Right cardiac atrium (tissue), 5 donors: ENCODE results near the gene WTAP. TPM values are rescaled to one million over a fixed set of nuclear protein-coding genes. Genes with fewer than 3 reads are reported as not detected.
"Not testable (repeated sequence)": the region's sequence is repeated elsewhere in the genome, so short reads cannot be mapped to it uniquely, and the experiment has no call there.

Source experiments
- ATAC-seq, 2 donors: fragments of 200-7000 bp; cut with Tn5 transposase; one replicate each; pipeline versions ENCODE4 v1.8.0 to v1.9.1; 2020; ENCODE audit warnings: moderate library complexity in 2 of 2, mild to moderate bottlenecking in 1 of 2
- DNase-seq, 3 donors: peaks; one replicate each; pipeline ENCODE4 v3.0.0-alpha.2; 2020
- H3K27ac ChIP-seq: one replicate; pipeline ENCODE4 v1.5.1; 2013; ENCODE audit warnings: mild to moderate bottlenecking, low read length, control low read depth, moderate library complexity
- H3K27me3 ChIP-seq: one replicate; pipeline ENCODE4 v1.6.1; 2013; ENCODE audit not compliant: control insufficient read depth, insufficient read depth
- H3K4me1 ChIP-seq: one replicate; pipeline ENCODE4 v1.6.1; 2013; ENCODE audit warnings: low read length; ENCODE audit not compliant: control insufficient read depth, insufficient read depth
- H3K4me3 ChIP-seq: one replicate; pipeline ENCODE4 v1.5.1; 2013; ENCODE audit warnings: low read length, control low read depth
- H3K9me3 ChIP-seq: one replicate; pipeline ENCODE4 v1.6.1; 2013; ENCODE audit warnings: low read length; ENCODE audit not compliant: control insufficient read depth
- WGBS: extraction: QIAGEN DNeasy Blood & Tissue Kit; methylation state at CpG from one replicate; pipeline ENCODE4 v1.1.7; 2013; 5-methylcytosine and 5-hydroxymethylcytosine counted together
- intact Hi-C, 4 donors: fragments of 100-400 bp; cut with DNase I; formaldehyde crosslinking; loops; one replicate each; pipeline versions ENCODE4 v1.11.0 to v1.14.0; 2022 to 2023
- polyA plus RNA-seq: library from polyadenylated mRNA; stranded (reverse); fragments of 200-250 nt; gene quantifications from one replicate; pipeline ENCODE4 v1.2.3, GENCODE V29; 2013
- total RNA-seq, 4 donors: library from RNA; stranded (reverse); fragmentation: NEBNext Ultra II Directional; extraction: Animal tissue kit (Norgen Biotek cat#: 25700); gene quantifications; one replicate each; pipeline ENCODE4 v1.2.1, GENCODE V29; 2021
- donor health status: healthy with polysubstance abuse.
- donor health status: DM: no; HTN: yes; CAD: no.
- donor health status: DM: no; HTN: no; CAD: no.
- donor health status: DM: no; HTN: yes; CAD: no; lungs with severe emphysema.
- donor health status: DM: yes; HTN: yes; CAD: no.

The WTAP gene
- total and polyA plus RNA-seq, 5 donors = 46.1 to 61.0 (median 56.1) TPM

GRCh38 chr6:159693894-159694545 lies 33.3 kb upstream of the WTAP start:
- Histone ChIP-seq H3K4me3 (peak overlapping the region; percentile 78), H3K9me3 (no peaks in the 10 kb centered on the region), H3K27me3 (no peaks in the 10 kb centered on the region), H3K4me1 (peaks cover under 1% of the 10 kb centered on the region), H3K27ac (peak overlapping the region; percentile 98)
- 29% methylated on average over 14 of the region's 14 CpGs for WGBS
- intact Hi-C loops = loop anchor here in 3 of 4 donors (5.0 to 10.0 kb wide), 4 partner anchors 33 to 251 kb away; partner anchors contain the start of genes WTAP (in 3 of the 3) and TCP1 (in 1 of the 3)
- ATAC-seq = peak; percentile 2 to 37
- DNase-seq = no peak

GRCh38 chr6:159695984-159696383 lies 31.3 kb upstream of the WTAP start:
- Histone ChIP-seq H3K4me3 (no peak overlapping the region), H3K27ac (no peak overlapping the region), H3K9me3 (no peaks in the 10 kb centered on the region), H3K4me1 (no peaks in the 10 kb centered on the region), H3K27me3 (no peaks in the 10 kb centered on the region)
- WGBS = 95% methylated on average over 2 of the region's 2 CpGs
- ATAC-seq = no peak
- intact Hi-C loops = loop anchor here in 1 of 4 donors (10.0 kb wide), 1 partner anchor 249 kb away; no protein-coding TSS in a partner anchor
- DNase-seq = no peak

- peak in 1 of 2 donors; percentile 20 for ATAC-seq
- intact Hi-C loops = no loop called here
- Histone ChIP-seq H3K4me3 (no peak overlapping the region), H3K27me3 (no peaks in the 10 kb centered on the region), H3K9me3 (no peaks in the 10 kb centered on the region), H3K27ac (peak overlapping the region; percentile 53), H3K4me1 (no peaks in the 10 kb centered on the region)
- 47% methylated on average over 1 of the region's 1 CpG for WGBS
- DNase-seq = no peak
Measured at GRCh38 chr6:159700970-159701369, 26.3 kb upstream of the WTAP start.

DNA sequence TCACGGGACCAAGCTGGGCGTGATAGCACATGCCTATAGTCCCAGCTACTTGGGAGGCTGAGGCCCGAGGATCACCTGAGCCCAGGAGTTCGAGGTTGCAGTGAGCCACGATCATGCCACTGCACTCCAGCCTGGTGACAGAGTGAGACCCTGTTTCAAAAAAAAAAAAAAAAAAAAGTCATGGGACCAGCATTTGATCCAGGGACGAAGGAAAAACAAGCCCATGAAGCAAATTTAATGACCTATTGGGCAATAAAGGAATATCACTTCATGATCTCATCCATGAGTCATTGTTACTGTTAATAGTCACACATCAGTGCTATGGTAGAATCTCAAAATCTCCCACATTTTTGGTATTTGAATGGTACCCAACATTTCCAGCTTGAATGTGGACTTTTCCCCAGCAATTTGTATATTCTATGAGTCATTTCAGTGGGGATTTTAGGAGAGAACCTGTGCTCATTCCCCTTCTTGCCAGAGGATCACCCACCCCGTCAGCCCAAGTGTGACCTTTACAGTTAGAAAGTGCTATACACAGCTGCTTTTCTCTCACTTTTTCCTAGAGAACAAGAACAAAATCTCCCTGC lies 25.8 kb upstream of the WTAP start:
- DNase-seq = no peak
- no peaks in the 10 kb centered on the region for H3K4me1 ChIP-seq
- no peak overlapping the region for H3K27ac ChIP-seq

GRCh38 chr6:159710603-159711002 lies 16.7 kb upstream of the WTAP start:
- 86% methylated on average over 4 of the region's 4 CpGs for WGBS
- H3K9me3 ChIP-seq, H3K27ac ChIP-seq, ATAC-seq, H3K4me1 ChIP-seq, H3K4me3 ChIP-seq, intact Hi-C loops, H3K27me3 ChIP-seq, DNase-seq: not testable (repeated sequence)

More for the DNA sequence above, 25.8 kb upstream of the WTAP start:
- intact Hi-C loops = no loop called here
- H3K27me3 ChIP-seq = no peaks in the 10 kb centered on the region
- no peak overlapping the region for H3K4me3 ChIP-seq
- WGBS = 80% methylated on average over 7 of the region's 7 CpGs
- ATAC-seq = peak; percentile 71 to 91
- H3K9me3 ChIP-seq = no peaks in the 10 kb centered on the region

- DNase-seq, ATAC-seq, intact Hi-C loops, H3K27ac ChIP-seq, H3K4me3 ChIP-seq, H3K27me3 ChIP-seq, H3K9me3 ChIP-seq: not testable (repeated sequence)
- peaks cover 14% of the 10 kb centered on the region for H3K4me1 ChIP-seq
- 92% methylated on average over 3 of the region's 3 CpGs for WGBS
Measured at GRCh38 chr6:159712389-159712788, 14.9 kb upstream of the WTAP start.

DNA sequence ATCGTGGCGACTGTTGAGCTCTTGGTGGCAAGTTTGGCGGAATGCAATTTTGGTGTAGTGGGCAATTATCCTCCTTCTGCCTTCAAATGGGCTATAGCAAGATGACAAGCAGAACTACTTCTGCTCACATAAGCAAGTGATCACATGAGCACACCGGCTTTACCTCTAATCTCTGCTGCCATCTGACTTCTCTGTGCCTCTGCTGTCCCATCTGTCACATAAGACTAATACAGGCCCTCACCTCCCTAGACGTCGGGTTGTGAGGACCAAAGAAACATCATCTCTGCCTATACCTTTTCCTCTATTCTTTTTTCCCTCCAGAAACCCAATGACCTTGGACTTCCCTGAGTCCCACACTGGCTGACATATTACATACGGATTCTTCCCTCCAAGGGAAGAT lies 13.3 kb upstream of the WTAP start:
- DNase-seq = no peak
- H3K27ac ChIP-seq = no peak overlapping the region
- no peaks in the 10 kb centered on the region for H3K27me3 ChIP-seq
- intact Hi-C loops = no loop called here
- H3K4me1 ChIP-seq = peaks cover 14% of the 10 kb centered on the region
- no peak for ATAC-seq
- H3K4me3 ChIP-seq = no peak overlapping the region
- 89% methylated on average over 7 of the region's 7 CpGs for WGBS
- H3K9me3 ChIP-seq = no peaks in the 10 kb centered on the region

DNA sequence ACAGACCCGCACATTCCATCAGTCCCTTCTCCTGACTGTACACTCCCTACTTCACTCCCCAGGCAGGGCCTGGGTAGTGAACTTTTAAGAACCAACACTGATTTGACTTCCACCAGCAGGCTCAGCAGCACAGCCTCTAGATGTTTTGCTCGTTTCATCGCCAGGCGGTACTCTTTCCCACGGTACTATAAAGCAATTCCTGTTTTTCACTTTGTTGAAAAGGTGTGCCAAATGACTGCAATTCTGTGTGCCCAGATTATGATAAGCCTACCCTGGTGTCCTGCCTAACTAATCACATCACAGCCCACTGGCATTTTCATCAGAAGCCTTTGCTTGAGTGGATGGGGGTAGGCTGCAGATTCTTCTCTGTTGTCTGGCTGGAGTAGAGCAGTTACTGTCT lies 12.9 kb upstream of the WTAP start:
- Histone ChIP-seq H3K27ac (peak overlapping the region; percentile 42), H3K27me3 (no peaks in the 10 kb centered on the region), H3K4me1 (peaks cover 14% of the 10 kb centered on the region), H3K4me3 (no peak overlapping the region), H3K9me3 (no peaks in the 10 kb centered on the region)
- 62% methylated on average over 5 of the region's 5 CpGs for WGBS
- intact Hi-C loops = no loop called here
- ATAC-seq (no peak), DNase-seq (no peak)

DNA sequence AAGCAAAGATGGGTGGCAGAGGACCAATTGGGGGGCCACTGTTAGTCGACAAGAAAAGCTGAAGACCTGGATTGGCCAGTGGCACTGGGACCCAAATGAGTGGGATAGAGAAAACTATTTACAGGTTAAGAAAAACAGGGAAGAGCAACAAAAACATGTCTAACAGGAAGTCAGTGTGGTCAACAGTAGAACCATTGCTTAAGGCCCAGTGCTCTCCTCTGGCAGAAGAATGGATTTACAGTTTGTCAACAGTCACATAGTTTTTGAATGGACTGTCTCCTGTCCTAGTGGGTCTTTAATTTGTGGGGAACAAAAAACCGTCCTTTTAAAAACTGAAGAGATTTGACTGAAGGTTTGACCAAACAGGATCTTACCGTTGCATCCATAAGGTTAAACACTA lies 12.1 kb upstream of the WTAP start:
- ATAC-seq (no peak), DNase-seq (no peak)
- Histone ChIP-seq H3K4me3 (no peak overlapping the region), H3K27me3 (no peaks in the 10 kb centered on the region), H3K4me1 (peaks cover 14% of the 10 kb centered on the region), H3K27ac (no peak overlapping the region), H3K9me3 (no peaks in the 10 kb centered on the region)
- 77% methylated on average over 3 of the region's 3 CpGs for WGBS
- intact Hi-C loops = no loop called here

DNA sequence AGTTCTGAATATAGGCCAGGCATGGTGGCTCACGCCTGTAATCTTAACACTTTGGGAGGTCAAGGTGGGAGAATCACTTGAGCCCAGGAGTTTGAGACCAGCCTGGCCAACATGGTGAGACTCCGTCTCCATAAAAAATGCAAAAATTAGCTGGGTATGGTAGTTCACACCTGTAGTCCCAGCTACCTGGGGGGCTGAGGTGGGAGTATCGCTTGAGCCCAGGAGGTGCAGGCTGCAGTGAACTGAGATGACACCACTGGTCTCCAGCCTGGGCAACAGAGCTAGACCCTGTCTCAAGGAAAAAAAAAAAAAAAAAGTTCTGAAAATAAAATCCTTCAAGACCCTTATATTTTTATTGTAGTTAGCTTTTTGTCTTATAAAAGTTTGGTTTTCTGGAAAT lies 11.7 kb upstream of the WTAP start:
- Histone ChIP-seq H3K9me3 (no peaks in the 10 kb centered on the region), H3K4me3 (no peak overlapping the region), H3K27ac (no peak overlapping the region), H3K27me3 (no peaks in the 10 kb centered on the region), H3K4me1 (peaks cover 14% of the 10 kb centered on the region)
- intact Hi-C loops = no loop called here
- ATAC-seq (no peak), DNase-seq (no peak)
- WGBS = 99% methylated on average over 3 of the region's 3 CpGs

DNA sequence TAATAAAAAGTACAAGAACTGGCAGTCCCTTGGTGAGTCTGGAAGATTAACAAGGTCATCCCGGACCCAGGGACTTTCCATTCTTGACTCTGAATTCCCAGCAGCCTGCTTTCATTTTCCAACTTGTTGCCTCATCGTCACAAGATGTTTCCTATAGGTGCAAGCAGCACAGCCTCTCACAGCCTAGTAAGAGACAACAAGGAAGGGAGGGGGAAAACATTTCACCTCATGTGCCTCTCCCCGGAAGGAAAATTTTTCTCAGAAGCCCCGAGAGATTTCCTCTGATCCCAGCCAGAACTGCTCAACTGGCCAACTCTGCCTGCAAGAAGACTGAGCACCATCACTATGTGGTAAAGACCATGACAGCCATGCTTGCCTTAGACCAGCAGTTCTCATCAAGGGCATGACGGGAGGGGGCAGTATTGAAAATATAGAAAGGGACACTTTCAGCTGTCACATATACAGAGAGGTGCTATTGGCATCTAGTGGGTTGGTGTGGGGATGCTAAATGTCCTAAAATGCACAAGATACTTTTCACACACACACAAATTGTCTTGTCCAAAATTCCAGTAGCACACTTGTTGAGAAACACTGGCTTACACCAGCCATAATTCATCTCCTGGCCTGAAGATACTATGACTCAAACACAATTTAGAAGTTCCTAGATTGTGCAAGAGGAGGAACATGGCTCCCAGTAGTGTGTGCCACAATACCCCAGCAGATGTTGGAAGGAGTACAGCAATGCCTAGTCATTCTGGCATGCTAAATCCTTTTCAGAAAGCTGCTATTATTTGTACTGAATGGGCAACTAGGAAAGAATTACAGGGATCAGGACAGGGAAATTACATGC lies 10.8 kb upstream of the WTAP start:
- peaks cover 14% of the 10 kb centered on the region for H3K4me1 ChIP-seq
- H3K4me3 ChIP-seq = no peak overlapping the region
- WGBS = 36% methylated on average over 5 of the region's 5 CpGs
- no peaks in the 10 kb centered on the region for H3K27me3 ChIP-seq
- DNase-seq (peak in 1 of 3 donors; percentile 45), ATAC-seq (peak; percentile 94 to 95)
- intact Hi-C loops = no loop called here
- peak overlapping the region; percentile 83 for H3K27ac ChIP-seq
- H3K9me3 ChIP-seq = no peaks in the 10 kb centered on the region
